MM.1S (cell line): ENCODE data around the gene PLCB2.

Experiments
- CTCF ChIP-seq: fragments of 300-600 bp; sonication (generic); IDR thresholded peaks from 2 replicates; pipeline ENCODE4 v1.5.1; 2016; ENCODE audit warnings: antibody characterized with exemption, low read length, mixed read lengths
- EZH2 ChIP-seq: fragments of 300-600 bp; sonication (generic); optimal IDR thresholded peaks from 2 replicates; pipeline ENCODE3; 2017; ENCODE audit warnings: low read depth, mild to moderate bottlenecking, antibody characterized with exemption, low read length, mixed read lengths

GRCh38 chr15:40316931-40317330 is 9.2 kb upstream of the PLCB2 start:
- no peak for TF ChIP-seq CTCF
- no peak for TF ChIP-seq EZH2
